Psoas muscle (tissue), 8 donors: ENCODE results near the gene SNX19. TPM values are rescaled to one million over a fixed set of nuclear protein-coding genes. Genes with fewer than 3 reads are reported as not detected.

Experiments
- ATAC-seq, 4 donors: fragments of 200-7000 bp; cut with Tn5 transposase; one replicate each; pipeline ENCODE4 v1.9.1; 2020; ENCODE audit warnings: moderate library complexity in 3 of 4, mild to moderate bottlenecking in 2 of 4
- DNase-seq, 2 donors: peaks; one replicate each; pipeline ENCODE4 v3.0.0-alpha.2; 2020
- H3K27ac ChIP-seq: fragments of 200-600 bp; one replicate; pipeline ENCODE4 v1.8.0; 2022
- H3K27me3 ChIP-seq, 3 donors: fragments of 200-600 bp in 1 of 3; one replicate each; pipeline versions ENCODE4 v1.6.1 to v1.8.0; 2013 to 2022; ENCODE audit warnings: low read length in 2 of 3, mild to moderate bottlenecking in 2 of 3, moderate library complexity in 1 of 3; ENCODE audit not compliant: insufficient read depth in 3 of 3
- H3K36me3 ChIP-seq, 2 donors: fragments of 200-600 bp in 1 of 2; one replicate each; pipeline versions ENCODE4 v1.6.1 to v1.8.0; 2013 to 2022; ENCODE audit warnings: low read depth in 1 of 2, mild to moderate bottlenecking in 1 of 2, moderate library complexity in 1 of 2; ENCODE audit not compliant: insufficient read depth in 1 of 2
- H3K4me1 ChIP-seq: fragments of 200-600 bp; one replicate; pipeline ENCODE4 v1.8.0; 2022
- H3K4me3 ChIP-seq: fragments of 200-600 bp; one replicate; pipeline ENCODE4 v1.8.0; 2022; ENCODE audit warnings: mild to moderate bottlenecking
- H3K9me3 ChIP-seq: fragments of 200-600 bp; one replicate; pipeline ENCODE4 v1.8.0; 2022
- CTCF ChIP-seq: fragments of 200-600 bp; IDR thresholded peaks from one replicate; pipeline ENCODE4 v1.8.0; 2022; ENCODE audit warnings: antibody characterized with exemption
- WGBS, 3 donors: extraction: QIAGEN DNeasy Blood & Tissue Kit; methylation state at CpG; one replicate each; pipeline versions ENCODE4 v1.1.6 to v1.1.7; 2013; 5-methylcytosine and 5-hydroxymethylcytosine counted together
- intact Hi-C, 2 donors: fragments of 100-400 bp; cut with DNase I; formaldehyde crosslinking; loops; one replicate each; pipeline versions ENCODE4 v1.11.0 to v1.14.2; 2022
- polyA plus RNA-seq, 3 donors: library from polyadenylated mRNA; stranded (reverse); fragments of 200-250 nt; gene quantifications; one replicate each; pipeline ENCODE4 v1.2.3, GENCODE V29; 2013
- total RNA-seq, 4 donors: library from RNA; stranded (reverse); fragmentation: NEBNext Ultra II Directional in 2 of 4; extraction: Animal tissue kit (Norgen Biotek cat#: 25700) in 2 of 4; gene quantifications; one replicate each; pipeline versions ENCODE4 v1.2.1 to v1.2.4, GENCODE V29; 2021 to 2023
- donor health status: healthy with polysubstance abuse.
- donor health status: DM: no; HTN: no; CAD: no; lungs with moderate emphysema.
- donor health status: Bipolar disorder and iron deficiency.
- donor health status: healthy.
- donor health status: DM: yes; HTN: yes; CAD: no.
- donor health status: DM: no; HTN: no; CAD: no.
- donor health status: DM: no; HTN: no; CAD: no.
- donor health status: DM: yes; HTN: yes; CAD: no.

The SNX19 gene
- total and polyA plus RNA-seq, 7 donors: 21.4 to 66.2 (median 36.0) TPM

DNA sequence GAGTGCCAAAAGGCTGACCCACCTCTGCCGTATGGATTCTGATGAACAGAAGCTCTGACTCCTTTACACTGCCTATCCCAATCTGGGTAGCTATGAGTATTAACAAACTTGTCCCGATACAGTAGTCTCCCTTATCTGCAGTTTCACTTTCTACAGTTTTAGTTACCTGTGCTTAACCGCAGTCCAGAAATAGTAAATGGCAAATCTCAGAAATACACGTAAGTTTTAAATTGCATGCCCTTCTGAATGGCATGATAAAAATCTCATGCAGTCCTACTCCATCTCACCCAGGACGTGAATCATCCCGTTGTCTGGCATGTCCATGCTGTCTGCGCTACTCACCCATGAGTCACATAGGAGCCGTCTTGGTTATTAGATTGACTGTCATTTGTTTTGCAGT lies 68.8 kb downstream of the SNX19 start:
- no peak for TF ChIP-seq CTCF
- intact Hi-C loops: no loop called here

GRCh38 chr11:130846606-130847005 lies 69.7 kb downstream of the SNX19 start:
- H3K36me3 ChIP-seq: no peaks in the 10 kb centered on the region
- H3K4me3 ChIP-seq: no peak overlapping the region
- H3K4me1 ChIP-seq: no peaks in the 10 kb centered on the region
- 58 to 62% (median 62%) methylated on average over 2 of the region's 2 CpGs for WGBS, 3 donors
- no peak overlapping the region for H3K27ac ChIP-seq
- TF ChIP-seq CTCF: no peak
- H3K9me3 ChIP-seq: peaks cover 7% of the 10 kb centered on the region
- intact Hi-C loops: no loop called here
- ATAC-seq (no peak), DNase-seq (no peak)
- H3K27me3 ChIP-seq: no peaks in the 10 kb centered on the region

More for the DNA sequence above, 68.8 kb downstream of the SNX19 start:
- Histone ChIP-seq H3K36me3 (no peaks in the 10 kb centered on the region), H3K27me3 (no peaks in the 10 kb centered on the region), H3K9me3 (peaks cover 7% of the 10 kb centered on the region), H3K4me3 (no peak overlapping the region), H3K4me1 (no peaks in the 10 kb centered on the region), H3K27ac (no peak overlapping the region)
- WGBS, 3 donors: 47 to 71% (median 59%) methylated on average over 8 of the region's 8 CpGs
- DNase-seq (no peak), ATAC-seq (peak in 3 of 4 donors; percentile 89 to 96 (median 93))

DNA sequence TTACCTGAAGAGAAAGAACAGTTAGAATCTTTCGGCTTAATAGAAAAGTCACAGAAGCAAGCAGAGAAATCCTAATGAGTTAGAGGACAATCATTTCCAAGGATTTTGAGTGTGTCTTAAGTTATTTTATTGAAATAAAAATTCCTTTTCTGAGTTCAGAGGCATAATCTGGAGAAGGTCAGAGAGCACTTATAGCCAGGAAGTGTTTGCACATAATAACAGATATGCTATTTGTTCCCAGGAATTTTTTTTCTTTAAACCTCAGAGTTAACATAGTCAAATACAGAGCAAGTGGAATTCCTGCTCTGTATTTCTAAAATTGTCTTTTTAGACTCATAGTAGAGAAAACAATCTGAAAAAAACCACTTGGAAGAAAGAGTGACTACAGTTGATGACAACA lies 74.3 kb downstream of the SNX19 start:
- 96 to 100% (median 98%) methylated on average over 1 of the region's 1 CpG for WGBS, 3 donors
- H3K36me3 ChIP-seq: no peaks in the 10 kb centered on the region
- H3K4me1 ChIP-seq: no peaks in the 10 kb centered on the region
- intact Hi-C loops: no loop called here
- DNase-seq: no peak
- no peak for ATAC-seq
- no peak for TF ChIP-seq CTCF
- H3K4me3 ChIP-seq: no peak overlapping the region
- H3K27me3 ChIP-seq: no peaks in the 10 kb centered on the region
- H3K9me3 ChIP-seq: peaks cover 6% of the 10 kb centered on the region
- no peak overlapping the region for H3K27ac ChIP-seq

GRCh38 chr11:130840679-130841078 lies 75.6 kb downstream of the SNX19 start:
- Histone ChIP-seq H3K4me3 (no peak overlapping the region), H3K27me3 (no peaks in the 10 kb centered on the region), H3K27ac (no peak overlapping the region), H3K9me3 (peaks cover 6% of the 10 kb centered on the region), H3K36me3 (no peaks in the 10 kb centered on the region), H3K4me1 (no peaks in the 10 kb centered on the region)
- DNase-seq (no peak), ATAC-seq (no peak)
- TF ChIP-seq CTCF: no peak
- WGBS, 3 donors: 36 to 60% (median 49%) methylated on average over 3 of the region's 3 CpGs
- intact Hi-C loops: no loop called here

GRCh38 chr11:130839981-130840666 lies 76.2 kb downstream of the SNX19 start:
- TF ChIP-seq CTCF: no peak
- no peaks in the 10 kb centered on the region for H3K4me1 ChIP-seq
- ATAC-seq: peak in 2 of 4 donors; percentile 30 to 38
- no peak for DNase-seq
- H3K9me3 ChIP-seq: peaks cover 6% of the 10 kb centered on the region
- no peaks in the 10 kb centered on the region for H3K36me3 ChIP-seq
- WGBS, 3 donors: 18 to 22% (median 21%) methylated on average over 3 of the region's 3 CpGs
- no peaks in the 10 kb centered on the region for H3K27me3 ChIP-seq
- H3K27ac ChIP-seq: no peak overlapping the region
- no peak overlapping the region for H3K4me3 ChIP-seq
- intact Hi-C loops: no loop called here
